Measurements from ENCODE around the gene ZP3. TPM values are rescaled to one million over a fixed set of nuclear protein-coding genes. Genes with fewer than 3 reads are reported as not detected.
"Not testable (repeated sequence)": the region's sequence is repeated elsewhere in the genome, so short reads cannot be mapped to it uniquely, and the experiment has no call there.

Gene ZP3
- total RNA-seq, 2 experiments from 2014 or later, result 1.0 to 1.1 TPM

- Mint-ChIP-seq H3K27ac (no peak overlapping the region), H3K9me3 (no peaks in the 10 kb centered on the region), H3K27me3 (no peaks in the 10 kb centered on the region), H3K4me1 (no peaks in the 10 kb centered on the region), H3K36me3 (ENCODE audit: low read depth) (no peaks in the 10 kb centered on the region), H3K4me3 (no peak overlapping the region)
- ChIA-PET POLR2A (no interaction called here), CTCF (no interaction called here)
- DNase-seq, result no peak
These were observed 6.1 kb downstream of the ZP3 start for GRCh38 chr7:76430836-76431235.

GRCh38 chr7:76437873-76438272 lies 13.1 kb downstream of the ZP3 start:
- H3K36me3 Mint-ChIP-seq (ENCODE audit: low read depth); CTCF ChIA-PET; H3K4me1 Mint-ChIP-seq; H3K27ac Mint-ChIP-seq; H3K9me3 Mint-ChIP-seq; H3K4me3 Mint-ChIP-seq; POLR2A ChIA-PET; H3K27me3 Mint-ChIP-seq: not testable (repeated sequence)
- peak; percentile 79 for DNase-seq

GRCh38 chr7:76439120-76439888 lies 14.6 kb downstream of the ZP3 start:
- DNase-seq; H3K4me1 Mint-ChIP-seq; POLR2A ChIA-PET; H3K36me3 Mint-ChIP-seq (ENCODE audit: low read depth); H3K27ac Mint-ChIP-seq; H3K9me3 Mint-ChIP-seq; H3K4me3 Mint-ChIP-seq; CTCF ChIA-PET; H3K27me3 Mint-ChIP-seq: not testable (repeated sequence)

GRCh38 chr7:76440404-76440803 lies 15.7 kb downstream of the ZP3 start:
- CTCF ChIA-PET; H3K36me3 Mint-ChIP-seq (ENCODE audit: low read depth); H3K4me3 Mint-ChIP-seq; H3K27me3 Mint-ChIP-seq; H3K9me3 Mint-ChIP-seq; H3K27ac Mint-ChIP-seq; DNase-seq; POLR2A ChIA-PET: not testable (repeated sequence)
- H3K4me1 Mint-ChIP-seq, result peaks cover 19% of the 10 kb centered on the region

GRCh38 chr7:76441792-76442191 lies 17.0 kb downstream of the ZP3 start:
- H3K36me3 Mint-ChIP-seq (ENCODE audit: low read depth); H3K27me3 Mint-ChIP-seq; H3K27ac Mint-ChIP-seq; H3K9me3 Mint-ChIP-seq; CTCF ChIA-PET; H3K4me3 Mint-ChIP-seq; DNase-seq; POLR2A ChIA-PET: not testable (repeated sequence)
- H3K4me1 Mint-ChIP-seq, result peaks cover 21% of the 10 kb centered on the region

GRCh38 chr7:76442664-76443446 lies 18.1 kb downstream of the ZP3 start:
- H3K27ac Mint-ChIP-seq; H3K4me3 Mint-ChIP-seq; DNase-seq; H3K27me3 Mint-ChIP-seq; H3K36me3 Mint-ChIP-seq (ENCODE audit: low read depth); POLR2A ChIA-PET; CTCF ChIA-PET; H3K9me3 Mint-ChIP-seq: not testable (repeated sequence)
- peaks cover 21% of the 10 kb centered on the region for H3K4me1 Mint-ChIP-seq

- H3K27ac Mint-ChIP-seq, result peak overlapping the region; percentile 84
These were observed 19.1 kb downstream of the ZP3 start for GRCh38 chr7:76443846-76444245.

GRCh38 chr7:76445577-76446008 lies 20.8 kb downstream of the ZP3 start:
- H3K9me3 Mint-ChIP-seq; POLR2A ChIA-PET; H3K27me3 Mint-ChIP-seq; H3K36me3 Mint-ChIP-seq (ENCODE audit: low read depth); H3K4me3 Mint-ChIP-seq: not testable (repeated sequence)
- peak; percentile 20 for DNase-seq
- CTCF ChIA-PET, result interaction anchor here (0.6 kb wide), 1 partner anchor 9 kb away, joined by 5 read pairs; no protein-coding TSS in a partner anchor
- Mint-ChIP-seq H3K27ac (peak overlapping the region; percentile 88), H3K4me1 (peaks cover 19% of the 10 kb centered on the region)

More at GRCh38 chr7:76443846-76444245, 19.1 kb downstream of the ZP3 start:
- H3K27me3 Mint-ChIP-seq; H3K36me3 Mint-ChIP-seq (ENCODE audit: low read depth); DNase-seq; H3K4me3 Mint-ChIP-seq; H3K9me3 Mint-ChIP-seq; POLR2A ChIA-PET; CTCF ChIA-PET: not testable (repeated sequence)
- peaks cover 19% of the 10 kb centered on the region for H3K4me1 Mint-ChIP-seq

- H3K4me3 Mint-ChIP-seq; POLR2A ChIA-PET; H3K4me1 Mint-ChIP-seq; CTCF ChIA-PET; H3K36me3 Mint-ChIP-seq (ENCODE audit: low read depth); H3K9me3 Mint-ChIP-seq; H3K27ac Mint-ChIP-seq; H3K27me3 Mint-ChIP-seq; DNase-seq: not testable (repeated sequence)
These were observed 32.3 kb downstream of the ZP3 start for GRCh38 chr7:76457017-76457416.

GRCh38 chr7:76458504-76458903 lies 33.8 kb downstream of the ZP3 start:
- H3K27me3 Mint-ChIP-seq; H3K4me3 Mint-ChIP-seq; H3K36me3 Mint-ChIP-seq (ENCODE audit: low read depth); CTCF ChIA-PET; H3K4me1 Mint-ChIP-seq; H3K9me3 Mint-ChIP-seq; DNase-seq; H3K27ac Mint-ChIP-seq; POLR2A ChIA-PET: not testable (repeated sequence)

- H3K27me3 Mint-ChIP-seq; DNase-seq; CTCF ChIA-PET; H3K4me1 Mint-ChIP-seq; H3K36me3 Mint-ChIP-seq (ENCODE audit: low read depth); POLR2A ChIA-PET; H3K9me3 Mint-ChIP-seq; H3K27ac Mint-ChIP-seq; H3K4me3 Mint-ChIP-seq: not testable (repeated sequence)
These were observed 36.0 kb downstream of the ZP3 start for GRCh38 chr7:76460767-76461166.

GRCh38 chr7:76461464-76462101 lies 36.8 kb downstream of the ZP3 start, which contains the start of gene DTX2:
Gene DTX2, plus strand, starts transcription at chr7:76461709. Its CDS starts 18,801 bp downstream, at chr7:76480510.
- H3K27ac Mint-ChIP-seq; H3K4me1 Mint-ChIP-seq; H3K9me3 Mint-ChIP-seq; POLR2A ChIA-PET; H3K27me3 Mint-ChIP-seq; H3K36me3 Mint-ChIP-seq (ENCODE audit: low read depth); CTCF ChIA-PET: not testable (repeated sequence)
- peak; percentile 46 for DNase-seq
- H3K4me3 Mint-ChIP-seq, result peak within 1 kb of the TSS; percentile 59

- H3K36me3 Mint-ChIP-seq (ENCODE audit: low read depth); CTCF ChIA-PET; H3K9me3 Mint-ChIP-seq; H3K27me3 Mint-ChIP-seq; DNase-seq; H3K27ac Mint-ChIP-seq; POLR2A ChIA-PET; H3K4me1 Mint-ChIP-seq; H3K4me3 Mint-ChIP-seq: not testable (repeated sequence)
These were observed 37.6 kb downstream of the ZP3 start for GRCh38 chr7:76462271-76462882.
